ENCODE data around the gene ZNF446.
A peak's percentile ranks its signal among the peaks of the same experiment; 100 is the strongest.

Gene ZNF446

GRCh38 chr19:58474291-58474996 is 1.7 kb upstream of the ZNF446 start:
- peak overlapping the region; percentile 98 for H3K27ac ChIP-seq
- TF ChIP-seq, protein P1, sequence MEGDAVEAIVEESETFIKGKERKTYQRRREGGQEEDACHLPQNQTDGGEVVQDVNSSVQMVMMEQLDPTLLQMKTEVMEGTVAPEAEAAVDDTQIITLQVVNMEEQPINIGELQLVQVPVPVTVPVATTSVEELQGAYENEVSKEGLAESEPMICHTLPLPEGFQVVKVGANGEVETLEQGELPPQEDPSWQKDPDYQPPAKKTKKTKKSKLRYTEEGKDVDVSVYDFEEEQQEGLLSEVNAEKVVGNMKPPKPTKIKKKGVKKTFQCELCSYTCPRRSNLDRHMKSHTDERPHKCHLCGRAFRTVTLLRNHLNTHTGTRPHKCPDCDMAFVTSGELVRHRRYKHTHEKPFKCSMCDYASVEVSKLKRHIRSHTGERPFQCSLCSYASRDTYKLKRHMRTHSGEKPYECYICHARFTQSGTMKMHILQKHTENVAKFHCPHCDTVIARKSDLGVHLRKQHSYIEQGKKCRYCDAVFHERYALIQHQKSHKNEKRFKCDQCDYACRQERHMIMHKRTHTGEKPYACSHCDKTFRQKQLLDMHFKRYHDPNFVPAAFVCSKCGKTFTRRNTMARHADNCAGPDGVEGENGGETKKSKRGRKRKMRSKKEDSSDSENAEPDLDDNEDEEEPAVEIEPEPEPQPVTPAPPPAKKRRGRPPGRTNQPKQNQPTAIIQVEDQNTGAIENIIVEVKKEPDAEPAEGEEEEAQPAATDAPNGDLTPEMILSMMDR (IDR thresholded peaks at IDR 0.05), result no peak
- TF ChIP-seq ZFX (IDR thresholded peaks at IDR 0.05; ENCODE audit: borderline replicate concordance), result no peak

GRCh38 chr19:58474997-58475713 is 997 bp upstream of the ZNF446 start:
- peak overlapping the region; percentile 98 for H3K27ac ChIP-seq
- TF ChIP-seq, protein P1 (IDR thresholded peaks at IDR 0.05), result no peak
- TF ChIP-seq ZFX (IDR thresholded peaks at IDR 0.05; ENCODE audit: borderline replicate concordance), result no peak

DNA sequence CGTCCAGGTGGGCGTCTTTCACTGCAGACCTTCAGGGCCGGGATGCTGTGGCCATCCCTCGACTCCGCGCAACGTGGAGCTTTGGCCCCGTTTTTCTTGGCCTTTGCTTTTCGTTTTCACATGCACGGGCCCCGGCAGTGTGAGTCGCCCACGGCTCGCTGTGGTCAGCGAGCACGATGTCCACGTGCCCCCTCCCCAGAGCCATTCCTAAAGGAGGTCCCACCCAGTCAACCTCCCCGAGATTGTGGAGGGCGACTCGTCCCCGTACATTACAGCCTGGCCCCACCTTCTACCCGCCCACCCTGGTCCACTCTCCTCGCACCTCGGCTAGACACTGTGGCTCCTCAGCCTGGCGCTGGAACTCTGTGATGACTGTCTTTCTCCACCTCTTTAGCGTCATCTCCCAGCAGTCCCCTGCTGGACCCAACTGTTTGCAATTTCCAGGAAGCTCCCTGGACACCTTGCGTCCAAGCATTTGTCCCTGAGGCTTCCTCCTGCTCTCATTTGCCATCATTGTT is 405 bp downstream of the ZNF446 start:
- H3K27ac ChIP-seq, result peak overlapping the region; percentile 98
- TF ChIP-seq, protein P1 (IDR thresholded peaks at IDR 0.05), result no peak
- TF ChIP-seq ZFX (IDR thresholded peaks at IDR 0.05; ENCODE audit: borderline replicate concordance), result no peak

- peak overlapping the region; percentile 98 for H3K27ac ChIP-seq
- TF ChIP-seq ZFX (IDR thresholded peaks at IDR 0.05; ENCODE audit: borderline replicate concordance), result no peak
- TF ChIP-seq, protein P1 (IDR thresholded peaks at IDR 0.05), result no peak
These were observed 978 bp downstream of the ZNF446 start for GRCh38 chr19:58477130-58477529.

DNA sequence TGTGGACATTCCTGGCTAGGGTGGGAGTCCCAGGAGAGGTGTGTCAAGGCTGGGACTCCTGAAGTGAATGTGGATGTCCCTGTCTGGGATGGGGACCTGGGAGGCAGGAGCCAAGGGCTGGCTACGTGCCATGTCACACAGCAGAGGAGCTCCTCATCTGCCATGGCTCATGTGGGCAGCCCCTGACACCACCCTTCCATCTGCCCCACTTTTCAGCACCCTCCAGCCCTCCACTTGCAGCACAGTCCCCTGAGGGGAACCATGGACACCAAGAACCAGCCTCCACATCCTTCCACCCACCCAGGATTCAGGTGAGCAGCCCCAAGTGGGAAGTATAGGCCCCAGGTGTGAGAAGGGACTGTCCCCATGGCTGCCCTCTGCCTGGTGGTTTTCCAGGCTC is 1.7 kb downstream of the ZNF446 start:
- peak overlapping the region; percentile 98 for H3K27ac ChIP-seq
- TF ChIP-seq ZFX (IDR thresholded peaks at IDR 0.05; ENCODE audit: borderline replicate concordance), result no peak
- TF ChIP-seq, protein P1 (IDR thresholded peaks at IDR 0.05), result no peak

- peak overlapping the region; percentile 98; the same call in 1 of the 2 replicates for H3K27ac ChIP-seq
- TF ChIP-seq ZFX (IDR thresholded peaks at IDR 0.05; ENCODE audit: borderline replicate concordance), result no peak
- TF ChIP-seq, protein P1 (IDR thresholded peaks at IDR 0.05), result no peak
These were observed 3.2 kb downstream of the ZNF446 start for GRCh38 chr19:58479303-58479702.

Data from 22Rv1 (cell line).